Measurements from ENCODE around the gene CACNA1A. TPM values are rescaled to one million over a fixed set of nuclear protein-coding genes. Genes with fewer than 3 reads are reported as not detected.

The CACNA1A gene
- total RNA-seq, 1 donor from 2014 or later, result 0.42 TPM

DNA sequence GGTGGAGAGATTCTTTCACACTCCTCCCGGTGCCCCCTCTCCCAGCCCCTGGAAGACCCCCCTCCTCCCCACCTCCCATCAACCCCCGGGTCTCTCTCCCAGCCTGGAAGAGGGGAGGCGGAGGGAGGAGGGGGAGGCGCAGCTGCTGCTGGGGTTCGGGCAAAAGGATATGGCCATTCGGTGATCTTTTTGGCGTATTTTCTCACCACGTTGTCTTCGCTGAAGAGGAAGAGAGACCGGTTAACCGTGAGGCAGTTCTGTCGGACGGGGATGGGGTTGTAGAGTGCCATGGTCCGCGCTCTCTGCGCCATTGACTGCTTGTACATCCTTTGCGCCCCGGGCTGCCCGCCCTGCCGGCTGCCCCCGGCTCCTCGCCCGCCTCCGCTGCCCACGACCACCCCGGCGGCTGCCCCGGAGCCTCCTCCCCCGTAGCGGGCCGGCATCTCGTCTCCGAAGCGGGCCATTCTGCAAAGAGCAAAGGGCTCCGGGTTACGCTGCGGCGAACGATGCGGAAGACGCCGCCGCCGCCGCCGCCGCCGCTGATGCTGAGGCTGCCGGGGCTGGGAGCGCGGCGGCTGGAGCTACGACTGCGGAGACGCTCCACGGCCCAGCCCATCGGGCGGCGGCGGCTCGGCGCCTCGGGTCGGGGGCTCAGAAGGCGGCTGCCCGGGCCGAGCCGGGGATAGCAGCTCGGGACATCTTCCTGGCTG is 363 bp downstream of the CACNA1A start:
- Mint-ChIP-seq H3K27ac (ENCODE audit: unreplicated experiment) (no peak overlapping the region), H3K36me3 (ENCODE audit: low read depth) (peaks cover 1% of the 10 kb centered on the region), H3K9me3 (ENCODE audit: low read depth) (peaks cover 8% of the 10 kb centered on the region), H3K27me3 (ENCODE audit: low read depth) (peaks cover 63% of the 10 kb centered on the region), H3K4me3 (ENCODE audit: unreplicated experiment) (no peak overlapping the region), H3K4me1 (ENCODE audit: low read depth) (peaks cover 4% of the 10 kb centered on the region)
- DNase-seq (ENCODE audit: low spot score), result no peak
- TF ChIP-seq, protein P1, sequence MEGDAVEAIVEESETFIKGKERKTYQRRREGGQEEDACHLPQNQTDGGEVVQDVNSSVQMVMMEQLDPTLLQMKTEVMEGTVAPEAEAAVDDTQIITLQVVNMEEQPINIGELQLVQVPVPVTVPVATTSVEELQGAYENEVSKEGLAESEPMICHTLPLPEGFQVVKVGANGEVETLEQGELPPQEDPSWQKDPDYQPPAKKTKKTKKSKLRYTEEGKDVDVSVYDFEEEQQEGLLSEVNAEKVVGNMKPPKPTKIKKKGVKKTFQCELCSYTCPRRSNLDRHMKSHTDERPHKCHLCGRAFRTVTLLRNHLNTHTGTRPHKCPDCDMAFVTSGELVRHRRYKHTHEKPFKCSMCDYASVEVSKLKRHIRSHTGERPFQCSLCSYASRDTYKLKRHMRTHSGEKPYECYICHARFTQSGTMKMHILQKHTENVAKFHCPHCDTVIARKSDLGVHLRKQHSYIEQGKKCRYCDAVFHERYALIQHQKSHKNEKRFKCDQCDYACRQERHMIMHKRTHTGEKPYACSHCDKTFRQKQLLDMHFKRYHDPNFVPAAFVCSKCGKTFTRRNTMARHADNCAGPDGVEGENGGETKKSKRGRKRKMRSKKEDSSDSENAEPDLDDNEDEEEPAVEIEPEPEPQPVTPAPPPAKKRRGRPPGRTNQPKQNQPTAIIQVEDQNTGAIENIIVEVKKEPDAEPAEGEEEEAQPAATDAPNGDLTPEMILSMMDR (IDR thresholded peaks at IDR 0.05), result no peak

DNA sequence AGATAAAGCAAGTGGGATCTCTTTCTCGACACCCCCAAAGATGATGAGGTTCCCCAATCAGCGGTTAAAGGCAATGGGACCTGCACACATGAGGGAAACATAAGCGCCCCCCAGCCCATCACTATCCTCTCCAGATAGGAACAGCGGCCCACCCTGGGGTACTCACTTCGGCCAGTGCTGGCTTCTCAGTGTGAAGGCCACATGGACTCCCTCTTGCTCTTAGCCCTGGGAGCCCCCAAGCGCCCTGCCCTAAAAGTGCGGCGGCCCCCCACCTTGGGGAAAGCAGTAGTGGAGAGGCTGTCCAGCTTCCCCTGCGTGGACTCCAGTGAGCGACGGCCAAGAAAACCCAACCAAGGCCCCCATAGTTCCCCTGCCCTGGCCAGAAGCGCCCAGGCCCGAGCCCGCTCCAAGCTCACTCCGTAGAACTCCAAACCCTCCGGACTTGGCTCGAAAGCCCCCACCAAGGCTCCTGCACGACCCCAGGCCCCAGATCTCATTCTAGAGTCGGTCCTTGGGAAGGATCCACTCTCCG is 1.0 kb downstream of the CACNA1A start:
- peaks cover 66% of the 10 kb centered on the region for H3K27me3 Mint-ChIP-seq (ENCODE audit: low read depth)
- H3K9me3 Mint-ChIP-seq (ENCODE audit: low read depth), result peaks cover 15% of the 10 kb centered on the region
- H3K4me3 Mint-ChIP-seq (ENCODE audit: unreplicated experiment), result no peak overlapping the region
- DNase-seq (ENCODE audit: low spot score), result no peak
- peaks cover 4% of the 10 kb centered on the region for H3K4me1 Mint-ChIP-seq (ENCODE audit: low read depth)
- peaks cover 1% of the 10 kb centered on the region for H3K36me3 Mint-ChIP-seq (ENCODE audit: low read depth)
- TF ChIP-seq, protein P1 (IDR thresholded peaks at IDR 0.05), result no peak
- H3K27ac Mint-ChIP-seq (ENCODE audit: unreplicated experiment), result no peak overlapping the region

DNA sequence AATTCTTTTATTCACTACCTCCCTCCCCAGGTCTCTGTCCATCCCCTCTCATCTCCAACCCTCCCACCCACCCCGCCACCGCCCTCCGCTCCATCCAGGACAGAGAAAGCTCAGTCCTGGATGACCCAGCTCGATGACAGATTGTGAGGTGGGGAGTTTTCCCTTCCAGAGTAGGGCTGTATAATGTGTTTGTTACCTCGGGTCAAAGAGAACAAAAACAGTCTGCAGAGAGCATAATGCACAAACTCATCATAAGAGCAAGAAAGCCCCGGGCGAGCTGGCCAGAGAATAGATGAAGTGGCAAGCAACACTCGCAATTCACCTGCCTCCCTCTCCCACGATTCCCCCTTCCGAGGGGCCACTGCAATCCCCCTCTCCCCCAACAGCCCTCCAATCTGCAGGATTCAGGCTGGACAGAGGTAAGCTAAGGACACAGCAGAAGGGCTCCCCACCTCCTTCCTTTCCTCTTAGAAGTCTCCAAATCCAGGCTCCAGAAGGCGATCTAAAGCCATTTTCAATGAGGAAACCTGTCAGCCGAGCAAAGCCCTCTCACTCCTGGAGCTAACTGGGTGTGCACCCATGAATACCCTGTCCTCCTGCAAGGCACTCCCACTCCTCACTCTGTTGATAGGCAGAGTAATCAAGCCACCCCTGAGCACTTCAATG is 2.6 kb downstream of the CACNA1A start:
- H3K9me3 Mint-ChIP-seq (ENCODE audit: low read depth), result peaks cover 8% of the 10 kb centered on the region
- H3K4me3 Mint-ChIP-seq (ENCODE audit: unreplicated experiment), result no peak overlapping the region
- H3K4me1 Mint-ChIP-seq (ENCODE audit: low read depth), result peaks cover 4% of the 10 kb centered on the region
- no peak overlapping the region for H3K27ac Mint-ChIP-seq (ENCODE audit: unreplicated experiment)
- no peak for DNase-seq (ENCODE audit: low spot score)
- H3K27me3 Mint-ChIP-seq (ENCODE audit: low read depth), result peaks cover 55% of the 10 kb centered on the region
- TF ChIP-seq, protein P1 (IDR thresholded peaks at IDR 0.05), result no peak
- peaks cover 1% of the 10 kb centered on the region for H3K36me3 Mint-ChIP-seq (ENCODE audit: low read depth)

DNA sequence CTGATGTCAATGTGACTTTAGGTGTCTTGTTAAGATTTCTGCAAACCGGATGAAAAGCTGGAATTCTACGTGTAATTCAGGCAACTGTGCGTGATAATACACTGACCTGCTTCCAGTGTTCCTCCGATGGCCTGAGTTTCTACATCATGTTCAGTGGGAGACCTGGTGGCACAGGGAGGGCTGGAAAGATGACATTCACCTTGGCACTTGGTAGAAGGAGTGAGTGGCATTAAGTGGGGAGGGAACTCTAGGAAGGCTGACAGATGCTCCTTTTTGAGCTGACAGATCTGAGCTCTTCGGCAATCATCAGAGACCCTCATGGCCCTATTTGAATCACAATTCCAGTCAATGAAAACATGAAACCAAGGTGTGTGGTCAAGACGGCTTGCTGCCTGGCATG is 4.0 kb downstream of the CACNA1A start:
- peaks cover 1% of the 10 kb centered on the region for H3K36me3 Mint-ChIP-seq (ENCODE audit: low read depth)
- H3K27ac Mint-ChIP-seq (ENCODE audit: unreplicated experiment), result no peak overlapping the region
- TF ChIP-seq, protein P1 (IDR thresholded peaks at IDR 0.05), result no peak
- H3K4me3 Mint-ChIP-seq (ENCODE audit: unreplicated experiment), result no peak overlapping the region
- peaks cover 4% of the 10 kb centered on the region for H3K4me1 Mint-ChIP-seq (ENCODE audit: low read depth)
- peaks cover 43% of the 10 kb centered on the region for H3K27me3 Mint-ChIP-seq (ENCODE audit: low read depth)
- DNase-seq (ENCODE audit: low spot score), result no peak
- peaks cover 8% of the 10 kb centered on the region for H3K9me3 Mint-ChIP-seq (ENCODE audit: low read depth)

DNA sequence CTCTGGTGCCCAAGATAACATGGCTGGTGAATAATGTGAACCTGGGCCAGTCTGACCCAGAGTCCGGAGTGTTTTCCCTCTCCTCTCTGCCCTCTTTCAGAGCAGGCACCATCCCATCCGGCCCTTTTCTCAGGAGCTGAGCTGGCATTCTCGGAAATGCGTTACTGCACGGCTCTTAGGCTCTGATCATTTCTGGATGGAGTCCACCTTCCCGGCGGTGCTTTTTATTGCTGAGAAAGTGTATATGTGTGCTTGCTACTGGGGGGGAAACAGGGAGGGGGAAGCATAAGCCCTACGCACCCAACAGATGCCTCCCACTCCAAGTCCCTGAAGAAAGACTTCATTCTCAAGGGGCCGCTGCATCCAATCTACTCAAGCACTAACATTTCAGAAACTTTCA is 6.6 kb downstream of the CACNA1A start:
- no peaks in the 10 kb centered on the region for H3K4me1 Mint-ChIP-seq (ENCODE audit: low read depth)
- no peak overlapping the region for H3K4me3 Mint-ChIP-seq (ENCODE audit: unreplicated experiment)
- H3K27ac Mint-ChIP-seq (ENCODE audit: unreplicated experiment), result no peak overlapping the region
- H3K36me3 Mint-ChIP-seq (ENCODE audit: low read depth), result peaks cover 1% of the 10 kb centered on the region
- peaks cover 34% of the 10 kb centered on the region for H3K27me3 Mint-ChIP-seq (ENCODE audit: low read depth)
- TF ChIP-seq, protein P1 (IDR thresholded peaks at IDR 0.05), result no peak
- no peak for DNase-seq (ENCODE audit: low spot score)
- H3K9me3 Mint-ChIP-seq (ENCODE audit: low read depth), result peaks cover 13% of the 10 kb centered on the region

All from chondrocyte (in vitro differentiated cells).